ENCODE data around the gene CACNG3.

GRCh38 chr16:24349320-24349719, 93.2 kb downstream of the CACNG3 start:
- TF ChIP-seq CTCF (conservative IDR thresholded peaks at IDR 0.05): no peak
- TF ChIP-seq ZFX (IDR thresholded peaks at IDR 0.05): no peak

Measured in C4-2B (cell line).